Stimulated activated effector memory CD8-positive, alpha-beta T cell treated with anti-CD3 and anti-CD28 coated beads, Interleukin-12 subunit alpha, Interleukin-12 subunit beta, amount 100 ng/mL, for 72 hours (primary cell): ENCODE results near the gene PARP15.
A peak's percentile ranks its signal among the peaks of the same experiment; 100 is the strongest.

ENCODE experiments used
- ATAC-seq: fragments of 150-1000 bp; cut with Tn5 transposase; 2 replicates; pipeline ENCODE4 v1.10.0; 2021
- DNase-seq, 2 donors: peaks; one replicate each; pipeline ENCODE4 v3.0.0; 2021 to 2022; ENCODE audit warnings: low spot score in 2 of 2
- H3K27ac Mint-ChIP-seq: one replicate; pipeline ENCODE4 v1.8.0; 2022; ENCODE audit warnings: mild to moderate bottlenecking, mixed read lengths
- H3K36me3 Mint-ChIP-seq: one replicate; pipeline ENCODE4 v1.8.0; 2022; ENCODE audit warnings: mild to moderate bottlenecking, mixed read lengths
- H3K4me1 Mint-ChIP-seq: one replicate; pipeline ENCODE4 v1.8.0; 2022; ENCODE audit warnings: mixed read lengths
- H3K4me3 Mint-ChIP-seq: one replicate; pipeline ENCODE4 v1.8.0; 2022; ENCODE audit warnings: mild to moderate bottlenecking, mixed read lengths
- H3K9me3 Mint-ChIP-seq: one replicate; pipeline ENCODE4 v1.8.0; 2022; ENCODE audit warnings: mixed read lengths

The PARP15 gene

DNA sequence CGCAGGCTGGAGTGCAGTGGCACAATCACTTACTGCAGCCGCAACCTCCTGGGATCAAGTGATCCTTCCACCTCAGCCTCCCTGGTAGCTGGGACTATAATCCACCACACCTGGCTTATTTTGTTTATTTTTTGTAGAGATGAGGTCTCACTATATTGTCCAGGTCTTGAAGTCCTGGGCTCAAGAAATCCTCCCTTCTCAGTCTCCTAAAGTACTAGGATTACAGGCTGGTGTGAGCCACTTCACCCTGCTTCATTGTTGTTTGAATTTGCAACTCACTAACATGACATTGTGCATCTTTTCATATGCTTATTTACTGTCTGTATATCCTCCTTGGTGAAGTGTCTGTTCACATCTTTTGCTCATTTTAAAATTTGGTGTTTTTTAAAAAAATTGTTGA lies 10.1 kb downstream of the PARP15 start:
- Mint-ChIP-seq H3K4me3 (no peak overlapping the region), H3K9me3 (peaks cover 6% of the 10 kb centered on the region), H3K27ac (no peak overlapping the region), H3K36me3 (peaks cover 9% of the 10 kb centered on the region), H3K4me1 (peaks cover 26% of the 10 kb centered on the region)
- no peak for DNase-seq
- no peak for ATAC-seq

DNA sequence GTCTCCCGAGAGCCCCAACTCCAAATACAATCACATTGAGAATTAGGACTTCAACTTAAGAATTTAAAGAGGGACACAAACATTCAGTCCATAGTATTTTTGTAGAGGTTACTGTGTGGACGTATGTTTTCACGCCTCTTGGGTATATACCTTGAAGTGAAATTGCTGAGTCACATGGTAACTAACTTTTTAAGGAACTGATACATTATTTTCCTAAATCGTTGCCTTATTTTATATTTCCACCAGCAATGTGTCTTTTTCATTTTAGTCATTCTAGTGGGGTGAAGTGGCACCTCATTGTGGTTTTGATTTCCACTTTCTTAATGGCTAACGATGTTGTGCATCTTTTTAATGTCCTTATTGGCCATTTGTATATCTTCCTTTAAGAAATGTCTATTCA lies 11.8 kb downstream of the PARP15 start:
- peaks cover 5% of the 10 kb centered on the region for H3K36me3 Mint-ChIP-seq
- no peak overlapping the region for H3K4me3 Mint-ChIP-seq
- H3K27ac Mint-ChIP-seq, result no peak overlapping the region
- DNase-seq, result no peak
- peak; percentile 31 for ATAC-seq
- peaks cover 19% of the 10 kb centered on the region for H3K4me1 Mint-ChIP-seq
- H3K9me3 Mint-ChIP-seq, result no peaks in the 10 kb centered on the region

DNA sequence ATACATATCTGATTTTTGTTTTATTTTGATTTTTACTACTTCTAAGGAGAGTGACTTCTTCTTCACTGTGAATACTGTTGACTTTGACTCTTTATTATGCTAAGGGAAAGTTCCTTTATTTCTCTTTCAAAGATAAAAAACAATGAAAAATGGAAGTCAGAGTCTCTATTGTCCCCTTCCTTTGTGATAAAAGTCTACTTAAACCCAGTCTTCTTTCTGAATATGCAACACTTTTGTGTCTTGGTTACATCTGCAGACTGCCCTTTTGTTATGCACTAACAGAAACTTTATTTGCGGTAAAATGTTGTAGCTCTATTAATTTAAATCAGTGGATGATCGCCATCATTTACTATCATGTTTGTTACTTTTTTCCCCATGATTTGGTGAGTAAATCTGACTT lies 13.2 kb downstream of the PARP15 start:
- H3K4me3 Mint-ChIP-seq, result no peak overlapping the region
- no peaks in the 10 kb centered on the region for H3K9me3 Mint-ChIP-seq
- DNase-seq, result no peak
- no peaks in the 10 kb centered on the region for H3K36me3 Mint-ChIP-seq
- H3K4me1 Mint-ChIP-seq, result peaks cover 23% of the 10 kb centered on the region
- H3K27ac Mint-ChIP-seq, result no peak overlapping the region
- ATAC-seq, result no peak

DNA sequence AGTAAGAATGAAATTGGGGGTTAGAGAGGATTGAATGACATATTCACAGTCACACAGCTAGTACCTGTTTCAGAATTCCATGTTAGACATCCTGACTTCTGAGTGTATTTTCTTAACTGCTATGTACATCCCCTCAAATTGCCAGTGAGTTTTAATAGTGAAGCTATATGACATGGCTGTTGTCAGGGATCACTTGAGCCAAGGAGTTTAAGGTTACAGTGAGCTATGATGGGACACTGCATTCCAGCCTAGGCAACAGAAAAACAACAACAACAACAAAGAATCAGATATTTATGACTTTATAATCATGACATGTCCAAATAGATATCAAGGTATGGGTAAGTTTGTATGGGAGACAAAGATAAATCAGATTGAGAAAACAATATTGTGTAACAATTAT lies 16.6 kb downstream of the PARP15 start:
- no peak for ATAC-seq
- no peak for DNase-seq
- no peak overlapping the region for H3K27ac Mint-ChIP-seq
- H3K4me1 Mint-ChIP-seq, result peaks cover 17% of the 10 kb centered on the region
- H3K9me3 Mint-ChIP-seq, result no peaks in the 10 kb centered on the region
- H3K36me3 Mint-ChIP-seq, result no peaks in the 10 kb centered on the region
- no peak overlapping the region for H3K4me3 Mint-ChIP-seq

DNA sequence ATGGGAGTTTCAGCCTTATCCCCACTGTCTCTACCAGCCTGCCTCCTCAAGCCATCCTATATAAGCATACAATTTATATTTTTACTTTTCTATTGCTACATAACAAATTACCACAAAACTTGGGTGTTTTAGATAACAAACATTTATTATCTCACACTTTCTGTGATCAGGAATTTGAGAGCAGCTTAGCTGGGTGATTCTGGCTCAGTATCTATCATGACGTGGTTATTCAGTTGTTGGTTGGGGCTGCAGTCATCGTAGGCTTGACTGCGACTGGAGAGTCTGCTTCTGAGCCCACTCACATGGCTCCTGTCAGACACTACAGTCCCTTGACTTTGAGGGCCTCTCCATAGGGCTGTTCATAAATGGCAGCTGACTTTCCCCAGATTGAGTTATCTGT lies 20.7 kb downstream of the PARP15 start:
- no peak overlapping the region for H3K4me3 Mint-ChIP-seq
- no peaks in the 10 kb centered on the region for H3K9me3 Mint-ChIP-seq
- peaks cover 23% of the 10 kb centered on the region for H3K4me1 Mint-ChIP-seq
- H3K27ac Mint-ChIP-seq, result no peak overlapping the region
- H3K36me3 Mint-ChIP-seq, result no peaks in the 10 kb centered on the region
- ATAC-seq, result no peak
- DNase-seq, result no peak

DNA sequence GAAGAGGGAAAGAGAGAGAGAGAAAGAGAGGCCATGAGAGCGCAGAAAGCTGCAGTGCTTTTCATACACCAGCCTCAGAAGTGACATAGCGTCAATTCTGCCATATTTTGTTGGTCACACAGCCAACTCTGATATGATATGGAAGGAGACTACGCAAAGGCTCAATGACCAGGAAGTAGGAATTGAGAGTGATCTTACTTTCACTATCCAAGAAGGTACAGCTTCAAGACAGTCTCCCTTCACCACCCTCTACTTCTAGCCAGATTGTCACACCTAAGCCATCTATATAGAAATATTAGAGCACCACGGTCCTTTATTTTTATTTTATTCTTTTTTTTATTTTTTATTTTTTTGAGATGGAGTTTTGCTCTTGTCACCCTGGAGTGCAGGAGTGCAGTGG lies 21.1 kb downstream of the PARP15 start:
- Mint-ChIP-seq H3K4me1 (peaks cover 23% of the 10 kb centered on the region), H3K4me3 (no peak overlapping the region), H3K9me3 (no peaks in the 10 kb centered on the region), H3K27ac (no peak overlapping the region), H3K36me3 (no peaks in the 10 kb centered on the region)
- ATAC-seq, result no peak
- DNase-seq, result no peak

DNA sequence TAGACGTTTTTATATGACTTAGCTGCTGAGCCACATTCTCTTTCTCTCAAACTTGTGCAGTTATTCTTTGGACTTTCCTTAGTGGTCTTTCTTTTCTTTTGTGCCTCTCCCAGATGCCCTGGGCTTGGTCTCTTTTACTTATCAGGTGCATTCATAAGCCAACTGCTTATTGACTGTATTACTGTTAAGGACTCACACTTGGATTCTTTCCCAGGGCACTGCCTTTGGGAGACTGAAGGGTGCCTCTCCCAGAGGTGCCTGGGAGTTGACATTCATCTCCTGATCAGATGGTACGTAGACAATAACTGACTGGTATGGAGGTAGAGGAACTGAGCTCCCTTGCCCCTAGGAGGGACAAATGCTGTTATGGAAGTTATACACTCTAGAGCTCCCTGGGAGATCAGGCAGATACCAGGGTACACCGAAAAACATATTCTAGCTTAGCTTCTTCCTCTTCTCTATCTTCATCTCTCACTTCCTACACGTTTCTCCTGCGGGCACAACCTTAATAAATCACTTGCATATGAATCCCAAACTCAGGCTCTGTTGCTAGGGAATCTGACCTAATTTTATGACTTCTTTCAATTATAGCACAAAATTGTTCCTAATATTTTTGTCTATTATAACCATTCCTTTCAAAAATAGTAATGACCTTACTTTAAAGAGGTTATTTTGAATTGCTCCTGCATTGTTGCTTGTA lies 24.7 kb downstream of the PARP15 start:
- Mint-ChIP-seq H3K36me3 (no peaks in the 10 kb centered on the region), H3K27ac (no peak overlapping the region), H3K4me1 (peaks cover 15% of the 10 kb centered on the region), H3K4me3 (no peak overlapping the region), H3K9me3 (no peaks in the 10 kb centered on the region)
- ATAC-seq (no peak), DNase-seq (no peak)

DNA sequence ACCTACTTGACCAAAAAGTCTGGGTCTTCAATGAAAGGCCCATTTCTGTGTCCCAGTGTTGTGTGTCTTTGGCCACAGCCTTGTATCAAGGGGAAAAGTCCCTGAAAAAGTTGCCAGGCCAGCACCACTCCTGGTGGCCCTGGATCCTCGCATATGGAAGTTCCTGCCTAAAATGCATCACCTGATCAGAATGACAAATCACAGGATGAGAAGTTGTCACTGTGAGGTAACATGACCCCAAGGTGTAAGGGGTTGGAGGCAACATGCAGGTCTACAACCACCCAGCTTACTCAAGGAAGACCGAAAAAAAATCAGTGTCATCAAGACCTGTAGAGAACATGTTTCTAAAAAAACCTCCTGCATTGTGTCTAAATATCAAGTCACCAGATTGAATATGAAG lies 25.6 kb downstream of the PARP15 start:
- no peaks in the 10 kb centered on the region for H3K36me3 Mint-ChIP-seq
- no peaks in the 10 kb centered on the region for H3K9me3 Mint-ChIP-seq
- no peak overlapping the region for H3K27ac Mint-ChIP-seq
- H3K4me1 Mint-ChIP-seq, result peaks cover 14% of the 10 kb centered on the region
- DNase-seq (no peak), ATAC-seq (no peak)
- no peak overlapping the region for H3K4me3 Mint-ChIP-seq

DNA sequence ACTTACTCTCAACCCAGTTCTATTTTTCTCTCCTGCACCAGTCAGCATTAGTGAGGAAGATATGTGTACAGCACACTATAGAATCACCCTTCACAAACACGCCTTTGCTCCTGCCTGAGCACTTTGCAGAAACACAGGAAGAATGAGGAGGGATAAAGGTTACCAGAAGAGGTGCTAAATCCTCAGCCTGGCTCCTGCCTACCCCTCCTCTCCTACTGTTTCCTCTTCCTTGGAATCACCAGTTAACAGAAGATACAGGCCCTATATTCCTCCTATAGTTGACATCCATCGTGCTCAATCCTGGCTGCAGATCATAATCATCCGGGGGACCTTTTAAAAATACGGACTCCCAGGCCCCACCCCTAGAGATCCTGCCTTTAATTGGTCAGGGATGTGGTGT lies 28.9 kb downstream of the PARP15 start:
- H3K4me1 Mint-ChIP-seq, result peaks cover 16% of the 10 kb centered on the region
- peaks cover 6% of the 10 kb centered on the region for H3K36me3 Mint-ChIP-seq

DNA sequence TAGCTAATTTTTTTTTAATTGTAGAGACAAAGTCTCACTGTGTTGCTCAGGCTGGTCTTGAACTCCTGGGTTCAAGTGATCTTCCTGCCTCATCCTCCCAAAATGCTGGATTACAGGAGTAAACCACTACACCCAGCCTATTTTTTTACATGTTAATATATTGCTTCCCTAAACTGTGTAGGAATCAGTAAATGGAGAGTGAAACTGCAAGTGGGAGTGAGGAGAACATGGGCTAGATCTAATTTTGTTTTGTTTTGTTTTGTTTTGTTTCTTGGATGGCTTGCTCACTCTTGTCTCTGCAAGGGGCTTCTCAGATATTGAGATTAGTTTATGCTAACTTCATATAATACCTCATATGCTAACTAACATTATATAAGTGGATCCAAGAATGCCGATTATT lies 31.5 kb downstream of the PARP15 start:
- DNase-seq (no peak), ATAC-seq (no peak)
- Mint-ChIP-seq H3K9me3 (no peaks in the 10 kb centered on the region), H3K36me3 (peaks cover 32% of the 10 kb centered on the region), H3K27ac (no peak overlapping the region), H3K4me1 (peaks cover 7% of the 10 kb centered on the region), H3K4me3 (no peak overlapping the region)

More for the DNA sequence above, 28.9 kb downstream of the PARP15 start:
- Mint-ChIP-seq H3K4me3 (no peak overlapping the region), H3K27ac (no peak overlapping the region), H3K9me3 (no peaks in the 10 kb centered on the region)
- ATAC-seq (no peak), DNase-seq (no peak)

DNA sequence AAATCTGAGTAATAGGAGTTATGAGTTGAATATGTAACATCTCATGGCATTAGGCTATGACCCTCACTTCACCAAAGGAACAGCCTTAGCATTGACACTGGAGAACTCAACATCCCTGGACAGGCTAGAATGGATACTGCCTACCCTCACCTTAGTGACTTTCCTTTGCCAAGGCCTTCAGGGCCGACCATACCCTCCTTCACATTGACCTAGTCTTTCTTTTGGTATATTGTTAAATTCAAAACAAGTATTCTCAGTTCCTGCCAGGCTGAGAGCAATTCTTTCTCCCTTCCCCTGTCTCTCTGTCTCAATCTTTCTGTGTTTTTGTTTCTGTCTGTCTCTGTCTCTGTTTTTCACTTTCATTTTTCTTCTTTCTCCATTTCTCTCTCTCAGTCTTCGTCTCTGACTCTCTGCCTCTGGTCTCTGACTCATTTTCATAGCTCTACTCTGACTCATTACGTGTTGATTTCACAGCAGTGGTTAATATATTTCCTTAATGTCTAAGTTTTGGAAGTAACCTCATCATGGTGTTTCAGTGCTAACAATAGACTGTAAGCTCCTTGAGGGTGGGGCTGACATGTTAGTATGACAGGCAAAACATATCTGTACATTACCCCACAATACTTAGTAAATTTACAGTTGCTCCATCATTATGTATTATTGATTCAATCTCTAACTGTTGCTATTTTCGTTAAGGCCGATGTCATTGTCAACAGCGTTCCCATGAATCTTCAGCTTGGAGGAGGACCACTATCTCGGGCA lies 32.5 kb downstream of the PARP15 start:
- H3K4me3 Mint-ChIP-seq, result peak overlapping the region; percentile 3
- ATAC-seq (peak; percentile 98), DNase-seq (peak; percentile 7 to 74)
- H3K4me1 Mint-ChIP-seq, result peaks cover 7% of the 10 kb centered on the region
- no peaks in the 10 kb centered on the region for H3K9me3 Mint-ChIP-seq
- peaks cover 40% of the 10 kb centered on the region for H3K36me3 Mint-ChIP-seq
- H3K27ac Mint-ChIP-seq, result no peak overlapping the region

DNA sequence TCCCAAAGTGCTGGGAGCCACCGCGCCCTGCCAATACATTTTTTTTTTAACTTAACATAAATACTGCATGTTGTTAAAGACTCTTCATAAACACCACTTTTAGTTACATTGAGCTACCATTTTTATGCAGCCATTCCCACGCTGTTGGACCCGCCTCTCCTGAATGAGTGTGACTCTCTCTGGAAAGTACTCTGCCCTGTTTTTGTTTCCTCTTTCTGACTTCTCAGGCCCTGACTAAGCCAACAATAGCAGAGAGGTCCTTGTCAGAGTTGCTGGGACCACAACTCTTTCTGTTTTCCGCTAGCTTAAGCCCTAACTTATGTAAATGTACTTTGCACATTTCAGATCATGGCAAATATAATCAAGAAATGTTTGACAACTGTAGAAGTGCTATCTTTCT lies 35.2 kb downstream of the PARP15 start:
- Mint-ChIP-seq H3K36me3 (peaks cover 62% of the 10 kb centered on the region), H3K4me1 (peaks cover 7% of the 10 kb centered on the region), H3K9me3 (no peaks in the 10 kb centered on the region), H3K27ac (no peak overlapping the region), H3K4me3 (no peak overlapping the region)
- no peak for DNase-seq
- ATAC-seq, result no peak

DNA sequence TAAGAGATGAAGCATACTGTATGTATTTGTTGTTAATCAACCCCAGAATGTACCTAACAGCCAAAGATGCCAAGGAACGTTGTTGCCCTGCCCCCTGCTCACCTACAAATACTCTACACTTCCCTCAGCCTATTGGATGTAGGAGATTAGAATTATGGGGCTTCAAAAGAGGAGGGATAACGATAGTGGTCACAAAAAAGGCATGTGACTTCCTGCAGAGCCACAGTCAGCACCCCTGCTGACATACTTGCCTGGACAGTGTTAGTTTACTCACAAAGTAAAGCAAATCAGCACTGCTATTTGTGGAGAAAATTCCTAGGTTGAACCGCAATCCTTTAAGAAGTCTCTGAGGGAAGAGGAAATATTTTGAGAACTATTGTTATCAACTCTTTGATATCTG lies 37.9 kb downstream of the PARP15 start:
- H3K9me3 Mint-ChIP-seq, result no peaks in the 10 kb centered on the region
- H3K4me3 Mint-ChIP-seq, result no peak overlapping the region
- no peak for ATAC-seq
- H3K27ac Mint-ChIP-seq, result no peak overlapping the region
- H3K4me1 Mint-ChIP-seq, result peaks cover under 1% of the 10 kb centered on the region
- no peak for DNase-seq
- H3K36me3 Mint-ChIP-seq, result peaks cover 79% of the 10 kb centered on the region

DNA sequence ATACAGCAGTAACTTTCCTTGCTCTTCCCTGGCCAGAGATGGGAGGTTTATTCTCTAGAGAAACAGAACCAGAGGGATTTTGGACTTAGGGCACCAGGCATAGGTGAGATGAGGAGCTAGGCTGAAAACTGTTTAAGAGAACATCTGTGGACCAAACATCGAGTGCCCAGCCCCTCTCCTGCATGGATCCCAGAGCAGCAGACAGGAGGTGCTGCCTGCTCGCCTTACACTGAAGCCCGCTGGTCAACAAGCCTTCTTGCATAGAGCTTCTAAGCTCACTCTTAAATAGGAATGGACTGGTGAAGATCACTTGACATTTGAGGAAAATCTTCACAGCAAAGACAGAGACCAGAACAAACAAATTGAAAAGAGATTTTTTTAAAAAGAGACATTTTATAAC lies 41.2 kb downstream of the PARP15 start:
- Mint-ChIP-seq H3K27ac (peak overlapping the region; percentile 17), H3K36me3 (peaks cover 77% of the 10 kb centered on the region), H3K9me3 (no peaks in the 10 kb centered on the region), H3K4me1 (peaks cover 6% of the 10 kb centered on the region), H3K4me3 (no peak overlapping the region)
- no peak for DNase-seq
- ATAC-seq, result no peak

DNA sequence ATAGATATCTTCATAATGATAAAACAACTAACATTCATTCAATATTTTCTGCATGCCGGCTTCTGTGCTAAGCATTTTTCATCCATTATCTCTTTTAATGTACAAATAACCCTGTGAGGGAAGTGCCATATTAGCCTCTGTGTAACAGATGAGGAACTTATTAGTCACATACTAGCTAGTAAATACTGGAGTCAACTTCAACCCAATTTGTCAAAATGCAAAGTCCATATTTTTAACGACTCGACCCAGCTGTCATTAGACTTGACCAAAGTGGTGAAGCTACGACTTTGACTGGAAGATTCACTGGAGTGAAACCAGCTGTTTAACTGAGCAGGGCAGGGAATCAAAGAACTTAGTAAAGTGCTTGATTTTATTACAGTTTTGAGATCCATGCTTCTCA lies 41.6 kb downstream of the PARP15 start:
- Mint-ChIP-seq H3K27ac (no peak overlapping the region), H3K4me3 (no peak overlapping the region), H3K4me1 (peaks cover 6% of the 10 kb centered on the region), H3K9me3 (no peaks in the 10 kb centered on the region), H3K36me3 (peaks cover 75% of the 10 kb centered on the region)
- ATAC-seq (no peak), DNase-seq (no peak)

DNA sequence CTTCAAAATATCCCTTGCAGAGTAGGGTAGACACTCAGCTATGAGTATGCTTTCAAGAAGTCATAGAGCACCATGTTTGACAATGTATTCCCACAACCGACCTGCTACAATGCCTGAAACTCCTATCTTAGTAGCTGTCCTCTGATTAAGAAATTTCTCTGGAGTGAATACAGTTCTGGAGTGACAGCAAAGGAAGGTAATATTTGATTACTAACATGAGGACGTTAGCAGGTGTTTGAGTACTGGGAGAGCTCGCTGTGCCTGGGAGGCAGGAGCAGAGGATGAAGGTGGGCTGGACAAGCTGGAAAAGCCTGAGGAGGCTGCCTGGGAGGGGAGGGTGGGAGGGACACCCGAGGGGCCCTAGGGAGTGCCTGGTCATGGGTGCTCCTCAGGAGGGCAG lies 42.9 kb downstream of the PARP15 start:
- no peaks in the 10 kb centered on the region for H3K9me3 Mint-ChIP-seq
- H3K4me1 Mint-ChIP-seq, result peaks cover 6% of the 10 kb centered on the region
- no peak overlapping the region for H3K27ac Mint-ChIP-seq
- no peak overlapping the region for H3K4me3 Mint-ChIP-seq
- H3K36me3 Mint-ChIP-seq, result peaks cover 71% of the 10 kb centered on the region
- ATAC-seq (no peak), DNase-seq (no peak)
